K562 (cell line): ENCODE results near the gene FCGR2B. TPM values are rescaled to one million over a fixed set of nuclear protein-coding genes. Genes with fewer than 3 reads are reported as not detected.
A peak's percentile ranks its signal among the peaks of the same experiment; 100 is the strongest.
"Not testable (repeated sequence)": the region's sequence is repeated elsewhere in the genome, so short reads cannot be mapped to it uniquely, and the experiment has no call there.

ENCODE experiments used
- CC2D1A ChIP-seq: fragments of 450-650 bp; IDR thresholded peaks from 2 replicates; pipeline ENCODE4 v1.6.1; 2017; ENCODE audit warnings: mild to moderate bottlenecking
- CREM ChIP-seq: IDR thresholded peaks from 2 replicates; pipeline ENCODE4 v1.6.1; 2014; ENCODE audit warnings: antibody characterized with exemption, low read depth
- DACH1 ChIP-seq: fragments of 450-650 bp; IDR thresholded peaks from 2 replicates; pipeline ENCODE4 v1.6.1; 2018; ENCODE audit not compliant: partially characterized antibody
- EP300 ChIP-seq: IDR thresholded peaks from 2 replicates; pipeline ENCODE4 v1.6.1; 2012; ENCODE audit warnings: low read length, improper control_type of control experiment
- MYC ChIP-seq, 2 experiments: fragments of 250-450 bp in 1 of 2; sonication (Bioruptor Pico) in 1 of 2; IDR thresholded peaks; 2 replicates each; pipeline versions ENCODE4 v1.5.1 to v1.6.1; 2012 to 2021; ENCODE audit warnings: low read depth in 2 of 2, borderline replicate concordance in 1 of 2, improper control_type of control experiment in 1 of 2, low read length in 1 of 2, mild to moderate bottlenecking in 1 of 2, moderate library complexity in 1 of 2
- NFIC ChIP-seq: fragments of 450-650 bp; IDR thresholded peaks from 2 replicates; pipeline ENCODE4 v1.6.1; 2017; ENCODE audit warnings: mild to moderate bottlenecking, inconsistent platforms
- NFRKB ChIP-seq: fragments of 450-650 bp; IDR thresholded peaks from 2 replicates; pipeline ENCODE4 v1.6.1; 2016; ENCODE audit warnings: low read depth
- RBBP5 ChIP-seq: fragments of 200-600 bp; sonication (generic); IDR thresholded peaks from 2 replicates; pipeline ENCODE4 v1.6.1; 2012; ENCODE audit warnings: borderline replicate concordance, mild to moderate bottlenecking, low read length, control low read depth, inconsistent platforms; ENCODE audit not compliant: insufficient read depth, poor library complexity, severe bottlenecking
- RBFOX2 ChIP-seq: fragments of 200-400 bp; formaldehyde crosslinking; IDR thresholded peaks from 2 replicates; pipeline ENCODE4 v1.6.1; 2017; ENCODE audit warnings: low read depth, mild to moderate bottlenecking, low read length, moderate library complexity
- SMARCA4 ChIP-seq: fragments of 450-650 bp; IDR thresholded peaks from 2 replicates; pipeline ENCODE4 v1.6.1; 2016
- TBL1XR1 ChIP-seq, 2 experiments: IDR thresholded peaks; 2 replicates each; pipeline ENCODE4 v1.6.1; 2012; ENCODE audit warnings: improper control_type of control experiment in 2 of 2, low read length in 2 of 2, mild to moderate bottlenecking in 1 of 2
- polyA plus RNA-seq, 8 experiments: library from polyadenylated mRNA; depleted of rRNA in 4 of 8; stranded (reverse) in 5 of 8; unstranded in 3 of 8; fragments of >200 nt; fragmentation: Nextera tagmentation in 2 of 8; fragmentation: Illumina TruSeq in 1 of 8; extraction: Ambion mirVana in 2 of 8; extraction: Trizol in 1 of 8; gene quantifications; 2 replicates each; pipeline versions ENCODE4 v1.2.1 to v1.2.3, GENCODE V29; 2011 to 2014; ENCODE audit warnings: inconsistent platforms in 1 of 8, missing spikeins in 1 of 8
- total RNA-seq, 7 experiments: library from RNA; depleted of rRNA in 6 of 7; stranded (reverse); fragments of >200 nt in 6 of 7; fragmentation: Illumina TruSeq in 2 of 7; extraction: Trizol in 2 of 7; gene quantifications; 2 replicates each; pipeline versions ENCODE4 v1.2.1 to v1.2.3, GENCODE V29; 2011 to 2021; ENCODE audit warnings: low replicate concordance in 1 of 7
- TF ChIP-seq, protein P1 (sequence below): fragments of 450-650 bp; IDR thresholded peaks from 2 replicates; pipeline ENCODE4 v1.6.1; 2017; ENCODE audit warnings: antibody characterized with exemption

Gene FCGR2B
- total and polyA plus RNA-seq, 9 of the 15 experiments (the other 6 are each of a cell fraction or from before 2014, with no cell fraction given), result 1.7 to 8.9 (median 3.9) TPM

GRCh38 chr1:161623401-161624051 lies 39.4 kb upstream of the FCGR2B start (continued):
- TF ChIP-seq DACH1 (peak; percentile 14), MYC (IDR thresholded peaks at IDR 0.05; ENCODE audit: low read depth, low read length) (peak; percentile 30; the same call in 1 of the 2 replicates), CREM (peak; percentile 57), RBFOX2 (peak; percentile 40; the same call in 1 of the 2 replicates), NFRKB (peak; percentile 22; the same call in 1 of the 2 replicates), RBBP5 (peak; percentile 34), CC2D1A (peak; percentile 41; the same call in 1 of the 2 replicates), EP300 (peak; percentile 74; the same call in 1 of the 2 replicates), SMARCA4 (peak; percentile 57; the same call in 1 of the 2 replicates), NFIC (peak; percentile 59), TBL1XR1 (IDR thresholded peaks at IDR 0.05; ENCODE audit: low read length in 2 of 2) (peak in 1 of 2 experiments; percentile 19; a peak in 1 of 4 replicates)
- not testable (repeated sequence) for TF ChIP-seq MYC (CRISPR knock-in tag; IDR thresholded peaks at IDR 0.05; ENCODE audit: borderline replicate concordance, low read depth)
- TF ChIP-seq, protein P1, sequence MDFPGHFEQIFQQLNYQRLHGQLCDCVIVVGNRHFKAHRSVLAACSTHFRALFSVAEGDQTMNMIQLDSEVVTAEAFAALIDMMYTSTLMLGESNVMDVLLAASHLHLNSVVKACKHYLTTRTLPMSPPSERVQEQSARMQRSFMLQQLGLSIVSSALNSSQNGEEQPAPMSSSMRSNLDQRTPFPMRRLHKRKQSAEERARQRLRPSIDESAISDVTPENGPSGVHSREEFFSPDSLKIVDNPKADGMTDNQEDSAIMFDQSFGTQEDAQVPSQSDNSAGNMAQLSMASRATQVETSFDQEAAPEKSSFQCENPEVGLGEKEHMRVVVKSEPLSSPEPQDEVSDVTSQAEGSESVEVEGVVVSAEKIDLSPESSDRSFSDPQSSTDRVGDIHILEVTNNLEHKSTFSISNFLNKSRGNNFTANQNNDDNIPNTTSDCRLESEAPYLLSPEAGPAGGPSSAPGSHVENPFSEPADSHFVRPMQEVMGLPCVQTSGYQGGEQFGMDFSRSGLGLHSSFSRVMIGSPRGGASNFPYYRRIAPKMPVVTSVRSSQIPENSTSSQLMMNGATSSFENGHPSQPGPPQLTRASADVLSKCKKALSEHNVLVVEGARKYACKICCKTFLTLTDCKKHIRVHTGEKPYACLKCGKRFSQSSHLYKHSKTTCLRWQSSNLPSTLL, result peak; percentile 65; the same call in 1 of the 2 replicates
